Trophoblast cell (in vitro differentiated cells and primary cell): ENCODE results near the gene YBX1.

Experiments used
- DNase-seq, 2 donors: peaks; one replicate each; pipeline ENCODE4 v3.0.0-alpha.2; 2016
- H2AFZ ChIP-seq: 2 replicates; pipeline ENCODE4 v1.6.1; 2013; ENCODE audit warnings: low read length, moderate library complexity, mild to moderate bottlenecking; ENCODE audit not compliant: insufficient read depth, poor library complexity
- H2AK5ac ChIP-seq: 2 replicates; pipeline ENCODE4 v1.6.1; 2013; ENCODE audit warnings: mild to moderate bottlenecking, low read length
- H2BK120ac ChIP-seq: 2 replicates; pipeline ENCODE4 v1.6.1; 2013; ENCODE audit warnings: low read length, mild to moderate bottlenecking, moderate library complexity; ENCODE audit not compliant: insufficient read depth, poor library complexity
- H2BK12ac ChIP-seq: 2 replicates; pipeline ENCODE4 v1.6.1; 2013; ENCODE audit warnings: mild to moderate bottlenecking, low read length, moderate library complexity
- H2BK5ac ChIP-seq: 2 replicates; pipeline ENCODE4 v1.6.1; 2013; ENCODE audit warnings: low read length, low read depth, moderate library complexity, mild to moderate bottlenecking; ENCODE audit not compliant: poor library complexity
- H3K14ac ChIP-seq: 2 replicates; pipeline ENCODE4 v1.6.1; 2013; ENCODE audit warnings: mild to moderate bottlenecking, low read length
- H3K18ac ChIP-seq: 2 replicates; pipeline ENCODE4 v1.6.1; 2013; ENCODE audit warnings: mild to moderate bottlenecking, low read length
- H3K23ac ChIP-seq: 2 replicates; pipeline ENCODE4 v1.6.1; 2013; ENCODE audit warnings: low read length
- H3K27ac ChIP-seq: 2 replicates; pipeline ENCODE4 v1.5.1; 2013; ENCODE audit warnings: low read depth, mild to moderate bottlenecking, inconsistent platforms, low read length, moderate library complexity
- H3K27me3 ChIP-seq: 2 replicates; pipeline ENCODE4 v1.6.1; 2013; ENCODE audit warnings: inconsistent platforms, mild to moderate bottlenecking, low read length, moderate library complexity; ENCODE audit not compliant: insufficient read depth
- H3K36me3 ChIP-seq, 2 experiments: 1 replicate in 1 of 2; 2 replicates in 1 of 2; pipeline ENCODE4 v1.6.1; 2013; ENCODE audit warnings: low read length in 2 of 2, mild to moderate bottlenecking in 2 of 2, moderate library complexity in 1 of 2; ENCODE audit not compliant: insufficient read depth in 2 of 2, control insufficient read depth in 1 of 2
- H3K4ac ChIP-seq: 2 replicates; pipeline ENCODE4 v1.6.1; 2013; ENCODE audit warnings: low read depth, mild to moderate bottlenecking, low read length, moderate library complexity
- H3K4me1 ChIP-seq, 2 experiments: 1 replicate in 1 of 2; 2 replicates in 1 of 2; pipeline ENCODE4 v1.6.1; 2013; ENCODE audit warnings: low read length in 2 of 2, mild to moderate bottlenecking in 2 of 2, moderate library complexity in 1 of 2; ENCODE audit not compliant: insufficient read depth in 2 of 2, control insufficient read depth in 1 of 2
- H3K4me2 ChIP-seq: 2 replicates; pipeline ENCODE4 v1.6.1; 2013; ENCODE audit warnings: inconsistent platforms, mild to moderate bottlenecking, low read length, moderate library complexity
- H3K4me3 ChIP-seq: 2 replicates; pipeline ENCODE4 v1.5.1; 2013; ENCODE audit warnings: mild to moderate bottlenecking, low read depth, low read length, inconsistent platforms
- H3K79me1 ChIP-seq: one replicate; pipeline ENCODE4 v1.6.1; 2013; ENCODE audit warnings: low read length
- H3K79me2 ChIP-seq: 2 replicates; pipeline ENCODE4 v1.6.1; 2013; ENCODE audit warnings: low read length, mild to moderate bottlenecking; ENCODE audit not compliant: control insufficient read depth, insufficient read depth, poor library complexity
- H3K9ac ChIP-seq: 2 replicates; pipeline ENCODE4 v1.6.1; 2013; ENCODE audit warnings: mild to moderate bottlenecking, low read length
- H3K9me3 ChIP-seq: 2 replicates; pipeline ENCODE4 v1.6.1; 2013; ENCODE audit warnings: low read depth, mild to moderate bottlenecking, control low read depth, inconsistent platforms, low read length; ENCODE audit not compliant: insufficient read depth
- H4K12ac ChIP-seq: 2 replicates; pipeline ENCODE4 v1.6.1; 2013; ENCODE audit warnings: low read depth, mild to moderate bottlenecking, low read length, moderate library complexity
- H4K8ac ChIP-seq: 2 replicates; pipeline ENCODE4 v1.6.1; 2013; ENCODE audit warnings: low read depth, mild to moderate bottlenecking, low read length, moderate library complexity
- H4K91ac ChIP-seq: one replicate; pipeline ENCODE4 v1.6.1; 2013; ENCODE audit warnings: low read depth, mild to moderate bottlenecking, low read length, moderate library complexity
- WGBS: extraction: QIAGEN DNeasy Blood & Tissue Kit; methylation state at CpG from one replicate; pipeline ENCODE4 v1.1.7; 2013; ENCODE audit warnings: missing lambda C conversion rate; ENCODE audit not compliant: insufficient read length, insufficient coverage; ENCODE audit errors: extremely low coverage; 5-methylcytosine and 5-hydroxymethylcytosine counted together

The YBX1 gene

GRCh38 chr1:42742617-42743316 is 60.5 kb downstream of the YBX1 start:
- H3K79me1 ChIP-seq = no peaks in the 10 kb centered on the region
- H3K27ac ChIP-seq = no peak overlapping the region
- H4K8ac ChIP-seq = no peak overlapping the region
- H3K9me3 ChIP-seq = peaks cover 5% of the 10 kb centered on the region
- H3K36me3 ChIP-seq = peaks cover 20 to 23% of the 10 kb centered on the region in 2 experiments
- no peak overlapping the region for H4K91ac ChIP-seq
- no peak overlapping the region for H3K23ac ChIP-seq
- H3K4ac ChIP-seq = no peak overlapping the region
- no peak overlapping the region for H3K9ac ChIP-seq
- H2AK5ac ChIP-seq = no peak overlapping the region
- no peak overlapping the region for H4K12ac ChIP-seq
- no peak overlapping the region for H3K14ac ChIP-seq
- no peak overlapping the region for H3K18ac ChIP-seq
- H3K27me3 ChIP-seq = no peaks in the 10 kb centered on the region
- no peak overlapping the region for H2BK5ac ChIP-seq
- H2BK120ac ChIP-seq = no peak overlapping the region
- DNase-seq = no peak
- H3K4me1 ChIP-seq = peaks cover 10 to 13% of the 10 kb centered on the region in 2 experiments
- H3K4me3 ChIP-seq = no peak overlapping the region
- no peak overlapping the region for H2BK12ac ChIP-seq
- H2AFZ ChIP-seq = no peak overlapping the region
- no peaks in the 10 kb centered on the region for H3K79me2 ChIP-seq
- no CpG with 5 or more reads among the region's 9 CpGs for WGBS
- no peak overlapping the region for H3K4me2 ChIP-seq

- Histone ChIP-seq H4K8ac (no peak overlapping the region), H3K9me3 (peaks cover 7% of the 10 kb centered on the region), H3K4ac (no peak overlapping the region), H3K79me1 (no peaks in the 10 kb centered on the region), H3K23ac (no peak overlapping the region), H3K36me3 (peaks cover 28 to 30% of the 10 kb centered on the region in 2 experiments), H4K12ac (no peak overlapping the region), H3K4me1 (peaks cover 10 to 13% of the 10 kb centered on the region in 2 experiments), H3K79me2 (no peaks in the 10 kb centered on the region), H4K91ac (no peak overlapping the region), H2AK5ac (no peak overlapping the region), H3K27ac (no peak overlapping the region), H2BK5ac (no peak overlapping the region), H2BK12ac (no peak overlapping the region), H3K4me3 (no peak overlapping the region), H3K9ac (no peak overlapping the region), H3K14ac (no peak overlapping the region), H3K27me3 (no peaks in the 10 kb centered on the region), H2AFZ (no peak overlapping the region), H3K4me2 (no peak overlapping the region), H3K18ac (no peak overlapping the region), H2BK120ac (no peak overlapping the region)
- peak; percentile 98 to 99 for DNase-seq
- WGBS = no CpG with 5 or more reads among the region's 21 CpGs
Measured at GRCh38 chr1:42743317-42744147, 61.3 kb downstream of the YBX1 start.

GRCh38 chr1:42744148-42744413 is 61.9 kb downstream of the YBX1 start:
- Histone ChIP-seq H2BK12ac (no peak overlapping the region), H3K14ac (no peak overlapping the region), H3K79me1 (no peaks in the 10 kb centered on the region), H3K27ac (no peak overlapping the region), H3K18ac (no peak overlapping the region), H2AFZ (no peak overlapping the region), H3K9me3 (peaks cover 7% of the 10 kb centered on the region), H3K36me3 (peaks cover 33 to 36% of the 10 kb centered on the region in 2 experiments), H3K27me3 (no peaks in the 10 kb centered on the region), H3K23ac (no peak overlapping the region), H3K4me1 (peaks cover 10 to 13% of the 10 kb centered on the region in 2 experiments), H2BK5ac (no peak overlapping the region), H3K4me3 (no peak overlapping the region), H2BK120ac (no peak overlapping the region), H4K8ac (no peak overlapping the region), H4K91ac (no peak overlapping the region), H3K9ac (no peak overlapping the region), H4K12ac (no peak overlapping the region), H2AK5ac (no peak overlapping the region), H3K79me2 (no peaks in the 10 kb centered on the region), H3K4ac (no peak overlapping the region), H3K4me2 (no peak overlapping the region)
- peak; percentile 48 to 61 for DNase-seq
- WGBS = no CpG with 5 or more reads among the region's 9 CpGs

GRCh38 chr1:42745851-42746250 is 63.6 kb downstream of the YBX1 start:
- no peak overlapping the region for H2AFZ ChIP-seq
- H3K4ac ChIP-seq = no peak overlapping the region
- H3K4me2 ChIP-seq = no peak overlapping the region
- DNase-seq = no peak
- no peaks in the 10 kb centered on the region for H3K79me1 ChIP-seq
- H3K18ac ChIP-seq = no peak overlapping the region
- H3K9me3 ChIP-seq = peaks cover 3% of the 10 kb centered on the region
- H4K12ac ChIP-seq = no peak overlapping the region
- H3K27ac ChIP-seq = no peak overlapping the region
- peaks cover 5 to 6% of the 10 kb centered on the region in 2 experiments for H3K4me1 ChIP-seq
- H3K9ac ChIP-seq = no peak overlapping the region
- no peak overlapping the region for H3K23ac ChIP-seq
- H3K79me2 ChIP-seq = no peaks in the 10 kb centered on the region
- no peak overlapping the region for H4K8ac ChIP-seq
- H3K14ac ChIP-seq = no peak overlapping the region
- H4K91ac ChIP-seq = no peak overlapping the region
- H2BK12ac ChIP-seq = no peak overlapping the region
- H2BK120ac ChIP-seq = no peak overlapping the region
- H2AK5ac ChIP-seq = no peak overlapping the region
- H2BK5ac ChIP-seq = no peak overlapping the region
- no CpG with 5 or more reads among the region's 8 CpGs for WGBS
- peaks cover 41 to 47% of the 10 kb centered on the region in 2 experiments for H3K36me3 ChIP-seq
- no peak overlapping the region for H3K4me3 ChIP-seq
- H3K27me3 ChIP-seq = no peaks in the 10 kb centered on the region
